IMR-90 (cell line): ENCODE measurements around the gene SLCO2B1. TPM values are rescaled to one million over a fixed set of nuclear protein-coding genes. Genes with fewer than 3 reads are reported as not detected.

Source experiments
- ATAC-seq: fragments of 200-7000 bp; cut with Tn5 transposase; 2 replicates; pipeline ENCODE4 v1.9.1; 2020; ENCODE audit warnings: low read depth, mild to moderate bottlenecking, moderate library complexity
- BruUV-seq: library from RNA; stranded (reverse); fragments of 400-500 nt; replicated peaks from 2 replicates; lab custom pipeline; 2021; lab: Mats Ljungman, UMichigan
- CTCF ChIA-PET: fragments of 300-600 bp; formaldehyde crosslinking; extraction: SDS; loops from one replicate; lab custom pipeline; 2021; ENCODE audit warnings: antibody characterized with exemption; lab: Yijun Ruan, JAX
- POLR2A ChIA-PET: fragments of 300-600 bp; sonication (Branson Sonifier 250); formaldehyde crosslinking; loops from one replicate; lab custom pipeline; 2022; ENCODE audit warnings: antibody characterized with exemption; ENCODE audit not compliant: unreplicated experiment; lab: Charles Lee
- DNase-seq: peaks from one replicate; pipeline ENCODE4 v3.0.0; 2013
- H2AFZ ChIP-seq: replicated peaks from 2 replicates; pipeline ENCODE3; 2013; ENCODE audit warnings: low read length, mild to moderate bottlenecking; ENCODE audit not compliant: poor library complexity
- H2AK5ac ChIP-seq: 2 replicates; pipeline ENCODE4 v1.6.1; 2013; ENCODE audit warnings: low read depth, low read length, inconsistent platforms
- H2AK9ac ChIP-seq: replicated peaks from 2 replicates; pipeline ENCODE3; 2013; ENCODE audit warnings: mild to moderate bottlenecking, low read depth, low read length, moderate library complexity; ENCODE audit not compliant: poor library complexity
- H2BK120ac ChIP-seq: 2 replicates; pipeline ENCODE4 v1.6.1; 2013; ENCODE audit warnings: low read depth, low read length, inconsistent platforms
- H2BK15ac ChIP-seq: 3 replicates; pipeline ENCODE4 v1.6.1; 2013; ENCODE audit warnings: low read depth, low read length, inconsistent platforms
- H2BK20ac ChIP-seq: 2 replicates; pipeline ENCODE4 v1.6.1; 2013; ENCODE audit warnings: low read depth, mild to moderate bottlenecking, inconsistent platforms, low read length, moderate library complexity
- H2BK5ac ChIP-seq: 2 replicates; pipeline ENCODE4 v1.6.1; 2013; ENCODE audit warnings: mild to moderate bottlenecking, low read depth, low read length, inconsistent platforms; ENCODE audit not compliant: poor library complexity, severe bottlenecking
- H3K14ac ChIP-seq: replicated peaks from 2 replicates; pipeline ENCODE4 v1.6.1; 2013; ENCODE audit warnings: low read depth, low read length, inconsistent platforms
- H3K18ac ChIP-seq: 2 replicates; pipeline ENCODE4 v1.6.1; 2013; ENCODE audit warnings: low read depth, low read length, control low read depth
- H3K23ac ChIP-seq: 2 replicates; pipeline ENCODE4 v1.6.1; 2013; ENCODE audit warnings: low read depth, low read length, inconsistent platforms
- H3K27ac ChIP-seq: 2 replicates; pipeline ENCODE4 v1.5.1; 2013; ENCODE audit warnings: mild to moderate bottlenecking, control low read depth, low read length; ENCODE audit not compliant: insufficient read depth
- H3K27me3 ChIP-seq: 2 replicates; pipeline ENCODE4 v1.6.1; 2013; ENCODE audit warnings: low read length; ENCODE audit not compliant: control insufficient read depth, insufficient read depth
- H3K36me3 ChIP-seq: 2 replicates; pipeline ENCODE4 v1.6.1; 2013; ENCODE audit warnings: low read length, mixed read lengths; ENCODE audit not compliant: control insufficient read depth, insufficient read depth
- H3K4ac ChIP-seq: 2 replicates; pipeline ENCODE4 v1.6.1; 2013; ENCODE audit warnings: low read depth, low read length, inconsistent platforms
- H3K4me1 ChIP-seq: 2 replicates; pipeline ENCODE4 v1.6.1; 2013; ENCODE audit warnings: low read length, mixed read lengths; ENCODE audit not compliant: control insufficient read depth, insufficient read depth
- H3K4me2 ChIP-seq: 2 replicates; pipeline ENCODE4 v1.6.1; 2013; ENCODE audit warnings: low read depth, mild to moderate bottlenecking, control low read depth, low read length, moderate library complexity
- H3K4me3 ChIP-seq: 2 replicates; pipeline ENCODE4 v1.5.1; 2013; ENCODE audit warnings: low read depth, mild to moderate bottlenecking, control low read depth, low read length, moderate library complexity; ENCODE audit not compliant: insufficient read depth
- H3K56ac ChIP-seq: 2 replicates; pipeline ENCODE4 v1.6.1; 2013; ENCODE audit warnings: low read length, inconsistent platforms; ENCODE audit not compliant: insufficient read depth; ENCODE audit errors: extremely low read depth
- H3K79me1 ChIP-seq, 2 experiments: 2 replicates each; pipeline ENCODE4 v1.6.1; 2013; ENCODE audit warnings: low read length in 2 of 2, inconsistent platforms in 1 of 2, low read depth in 1 of 2
- H3K9ac ChIP-seq: 2 replicates; pipeline ENCODE4 v1.6.1; 2013; ENCODE audit warnings: low read depth, low read length, control low read depth
- H3K9me1 ChIP-seq: 2 replicates; pipeline ENCODE4 v1.6.1; 2013; ENCODE audit warnings: low read length, inconsistent platforms; ENCODE audit not compliant: insufficient read depth
- H3K9me3 ChIP-seq: 2 replicates; pipeline ENCODE4 v1.6.1; 2013; ENCODE audit warnings: low read length; ENCODE audit not compliant: control insufficient read depth, insufficient read depth
- H4K20me1 ChIP-seq: 2 replicates; pipeline ENCODE4 v1.6.1; 2013; ENCODE audit warnings: low read length, inconsistent platforms; ENCODE audit not compliant: insufficient read depth
- H4K5ac ChIP-seq: 2 replicates; pipeline ENCODE4 v1.6.1; 2013; ENCODE audit warnings: mild to moderate bottlenecking, low read depth, low read length, control low read depth
- H4K8ac ChIP-seq, 2 experiments: 2 replicates each; pipeline ENCODE4 v1.6.1; 2013; ENCODE audit warnings: low read depth in 2 of 2, low read length in 2 of 2, control low read depth in 1 of 2, inconsistent platforms in 1 of 2
- H4K91ac ChIP-seq: 2 replicates; pipeline ENCODE4 v1.6.1; 2013; ENCODE audit warnings: low read depth, low read length, inconsistent platforms; ENCODE audit not compliant: insufficient read depth
- CHD1 ChIP-seq: IDR thresholded peaks from 2 replicates; pipeline ENCODE4 v1.6.1; 2012; ENCODE audit warnings: low read depth, low read length, improper control_type of control experiment
- NFE2L2 ChIP-seq: fragments of 150-350 bp; IDR thresholded peaks from 2 replicates; pipeline ENCODE4 v1.6.1; 2016; ENCODE audit warnings: low read depth, mild to moderate bottlenecking, low read length
- USF2 ChIP-seq: fragments of 150-350 bp; IDR thresholded peaks from 2 replicates; pipeline ENCODE4 v1.6.1; 2017; ENCODE audit warnings: mild to moderate bottlenecking, antibody characterized with exemption, low read length, low read depth
- WGBS, 2 experiments: methylation state at CpG; one replicate each; pipeline versions ENCODE4 v1.1.5 to v1.1.7; 2013; ENCODE audit warnings: missing lambda C conversion rate in 2 of 2; ENCODE audit not compliant: insufficient read length in 1 of 2; ENCODE audit errors: extremely low coverage in 2 of 2; 5-methylcytosine and 5-hydroxymethylcytosine counted together
- dilution Hi-C: fragments of 300-500 bp; cut with HindIII; formaldehyde crosslinking; loops from one replicate; pipeline ENCODE4 v1.14.3; 2018; ENCODE audit warnings: low sequenced_read_pairs; ENCODE audit not compliant: unreplicated experiment
- in situ Hi-C: fragments of 300-500 bp; cut with MboI; formaldehyde crosslinking; loops from 3 replicates; pipeline ENCODE4 v1.14.3; 2019; ENCODE audit warnings: low sequenced_read_pairs, inconsistent platforms, mixed read lengths
- intact Hi-C: fragments of 100-400 bp; cut with micrococcal nuclease; formaldehyde crosslinking; loops from 2 replicates; pipeline ENCODE4 v1.10.0; 2022
- polyA plus RNA-seq, 3 experiments: library from polyadenylated mRNA; depleted of rRNA; stranded (reverse); fragments of >200 nt; gene quantifications; 2 replicates each; pipeline ENCODE4 v1.2.3, GENCODE V29; 2012; ENCODE audit warnings: low replicate concordance in 1 of 3
- total RNA-seq: library from RNA; depleted of rRNA; stranded (reverse); fragments of >200 nt; gene quantifications from 2 replicates; pipeline ENCODE4 v1.2.3, GENCODE V29; 2012

The SLCO2B1 gene
- total and polyA plus RNA-seq, 2 of the 4 experiments (the other 2 are of a cell fraction): not detected

GRCh38 chr11:75160880-75161279 lies 10.0 kb downstream of the SLCO2B1 start:
- no peak overlapping the region for H3K4me2 ChIP-seq
- H3K9me3 ChIP-seq: peaks cover 2% of the 10 kb centered on the region; the same call in 1 of the 2 replicates
- peaks cover 56% of the 10 kb centered on the region for H3K27me3 ChIP-seq
- no peak overlapping the region for H3K4ac ChIP-seq
- no peak overlapping the region for H2BK5ac ChIP-seq
- H3K36me3 ChIP-seq: no peaks in the 10 kb centered on the region
- no peak overlapping the region for H3K4me3 ChIP-seq
- TF ChIP-seq NFE2L2: no peak
- TF ChIP-seq CHD1: no peak
- no peak for TF ChIP-seq USF2
- H2AK5ac ChIP-seq: no peak overlapping the region
- POLR2A ChIA-PET: no interaction called here
- in situ Hi-C loops: no loop called here
- dilution Hi-C loops: no loop called here
- no CpG with 5 or more reads among the region's 1 CpG for WGBS, 2 experiments
- H3K14ac ChIP-seq: no peak overlapping the region
- CTCF ChIA-PET: no interaction called here
- H3K56ac ChIP-seq: no peak overlapping the region
- no peaks in the 10 kb centered on the region for H4K20me1 ChIP-seq
- H3K27ac ChIP-seq: no peak overlapping the region
- H2BK120ac ChIP-seq: no peak overlapping the region
- H2BK15ac ChIP-seq: no peak overlapping the region
- H3K4me1 ChIP-seq: no peaks in the 10 kb centered on the region
- H3K79me1 ChIP-seq: no peaks in the 10 kb centered on the region
- no peak overlapping the region for H3K18ac ChIP-seq
- no TSS peak for BruUV-seq
- H2BK20ac ChIP-seq: no peak overlapping the region
- H4K5ac ChIP-seq: no peak overlapping the region
- no peak overlapping the region for H4K8ac ChIP-seq
- no peak overlapping the region for H3K23ac ChIP-seq
- intact Hi-C loops: no loop called here
- ATAC-seq (no peak), DNase-seq (no peak)
- no peak overlapping the region for H3K9ac ChIP-seq
- no peak overlapping the region for H2AFZ ChIP-seq
- H4K91ac ChIP-seq: no peak overlapping the region
- H3K9me1 ChIP-seq: no peaks in the 10 kb centered on the region; the same call in 1 of the 2 replicates
- no peak overlapping the region for H2AK9ac ChIP-seq
